Sigmoid colon (tissue), 3 donors: ENCODE measurements around the gene ATP13A2.

Experiments
- CTCF ChIP-seq, 4 experiments: fragments of 450-650 bp in 3 of 4; fragments of 200-600 bp in 1 of 4; IDR thresholded peaks; one replicate each; pipeline ENCODE4 v1.5.1; 2016 to 2019; ENCODE audit warnings: antibody characterized with exemption in 4 of 4, mild to moderate bottlenecking in 3 of 4, moderate library complexity in 2 of 4
- POLR2A ChIP-seq, 2 donors: fragments of 450-650 bp; IDR thresholded peaks; one replicate each; pipeline ENCODE4 v1.6.1; 2016; ENCODE audit warnings: antibody characterized with exemption in 2 of 2, mild to moderate bottlenecking in 2 of 2, moderate library complexity in 2 of 2

DNA sequence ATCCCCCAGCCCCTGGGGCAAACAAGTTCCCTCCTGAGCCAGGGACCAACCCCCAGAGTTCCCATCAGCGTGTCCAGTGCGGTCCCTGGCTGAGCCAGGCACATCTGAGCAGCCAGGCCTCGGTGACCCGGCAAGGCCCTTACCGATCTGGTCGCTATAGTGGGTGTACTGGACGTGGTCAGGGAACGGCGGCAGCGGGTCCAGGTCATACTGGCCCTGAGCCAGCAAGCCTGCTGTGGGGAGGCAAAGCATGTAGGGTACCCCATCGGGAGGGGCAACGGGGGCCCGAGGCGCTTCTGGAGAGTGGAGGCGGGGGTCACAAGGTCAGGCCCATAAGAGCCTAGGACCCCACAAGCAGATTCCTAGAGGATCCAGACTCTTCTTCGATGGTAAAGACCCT, 34.8 kb downstream of the ATP13A2 start:
- TF ChIP-seq CTCF (IDR thresholded peaks at IDR 0.05) (no peak), POLR2A (IDR thresholded peaks at IDR 0.05) (no peak)
